Transverse colon (tissue), 4 donors: ENCODE results near the gene OSM.

Experiments
- CTCF ChIP-seq, 5 experiments: fragments of 200-600 bp in 3 of 5; fragments of 450-650 bp in 2 of 5; sonication (generic) in 3 of 5; IDR thresholded peaks; 1 replicate in 2 of 5; 2 replicates in 3 of 5; pipeline ENCODE4 v1.5.1; 2016 to 2017; ENCODE audit warnings: antibody characterized with exemption in 5 of 5, inconsistent platforms in 3 of 5, mild to moderate bottlenecking in 2 of 5, moderate library complexity in 1 of 5
- EP300 ChIP-seq: sonication (generic); formaldehyde crosslinking; IDR thresholded peaks from one replicate; pipeline ENCODE4 v1.6.1; 2017; ENCODE audit warnings: antibody characterized with exemption, low read depth
- POLR2A ChIP-seq: fragments of 450-650 bp; IDR thresholded peaks from one replicate; pipeline ENCODE4 v1.6.1; 2016; ENCODE audit warnings: antibody characterized with exemption, mild to moderate bottlenecking, moderate library complexity
- POLR2AphosphoS5 ChIP-seq, 3 donors: sonication (generic); formaldehyde crosslinking; IDR thresholded peaks; one replicate each; pipeline ENCODE4 v1.6.1; 2016; ENCODE audit warnings: antibody characterized with exemption in 3 of 3

GRCh38 chr22:30289141-30289979 lies 22.7 kb upstream of the OSM start, which contains the start of gene CASTOR1:
- no peak for TF ChIP-seq CTCF (IDR thresholded peaks at IDR 0.05)
- TF ChIP-seq POLR2AphosphoS5 (IDR thresholded peaks at IDR 0.05) = peak; percentile 63 to 82 (median 72)
- peak; percentile 59 for TF ChIP-seq POLR2A
- TF ChIP-seq EP300 = no peak
